ENCODE results near the gene CMTR1.

GRCh38 chr6:37530297-37530696 is 97.3 kb downstream of the CMTR1 start:
- no peak for TF ChIP-seq POLR2AphosphoS5 (IDR thresholded peaks at IDR 0.05; ENCODE audit: low read depth)
- no peak for TF ChIP-seq GABPA (IDR thresholded peaks at IDR 0.05; ENCODE audit: low read depth)
